ENCODE data around the gene DLGAP1.

DLGAP1 gene

GRCh38 chr18:4236940-4237663, 218.0 kb downstream of the DLGAP1 start:
- DNase-seq = no peak

- DNase-seq = no peak
Observed at GRCh38 chr18:4233468-4233867, 221.6 kb downstream of the DLGAP1 start.

- DNase-seq = no peak
Observed at GRCh38 chr18:4232656-4233055, 222.5 kb downstream of the DLGAP1 start.

- no peak for DNase-seq
Observed at GRCh38 chr18:4231260-4231659, 223.8 kb downstream of the DLGAP1 start.

- DNase-seq = no peak
Observed at GRCh38 chr18:4230450-4231168, 224.5 kb downstream of the DLGAP1 start.

GRCh38 chr18:4224031-4224704, 230.9 kb downstream of the DLGAP1 start:
- no peak for DNase-seq

- DNase-seq = no peak
Observed at GRCh38 chr18:4211111-4211837, 243.8 kb downstream of the DLGAP1 start.

GRCh38 chr18:4208366-4208765, 246.7 kb downstream of the DLGAP1 start:
- DNase-seq = no peak

GRCh38 chr18:4207383-4207985, 247.6 kb downstream of the DLGAP1 start:
- no peak for DNase-seq

- DNase-seq = no peak
Observed at GRCh38 chr18:4204438-4204720, 250.7 kb downstream of the DLGAP1 start.

GRCh38 chr18:4203568-4204437, 251.3 kb downstream of the DLGAP1 start:
- no peak for DNase-seq

GRCh38 chr18:4200399-4200798, 254.7 kb downstream of the DLGAP1 start:
- DNase-seq = no peak

GRCh38 chr18:4198956-4199355, 256.2 kb downstream of the DLGAP1 start:
- no peak for DNase-seq

- no peak for DNase-seq
Observed at GRCh38 chr18:4196351-4196750, 258.8 kb downstream of the DLGAP1 start.

GRCh38 chr18:4193086-4193485, 262.0 kb downstream of the DLGAP1 start:
- no peak for DNase-seq

GRCh38 chr18:4181882-4182568, 273.1 kb downstream of the DLGAP1 start:
- DNase-seq = no peak

GRCh38 chr18:4181086-4181485, 274.0 kb downstream of the DLGAP1 start:
- no peak for DNase-seq

- DNase-seq = no peak
Observed at GRCh38 chr18:4172196-4173100, 282.7 kb downstream of the DLGAP1 start.

GRCh38 chr18:4157352-4157751, 297.8 kb downstream of the DLGAP1 start:
- DNase-seq = no peak

- DNase-seq = no peak
Observed at GRCh38 chr18:4146797-4147196, 308.3 kb downstream of the DLGAP1 start.
